Ramos (cell line): Measurements from ENCODE around the gene NACC2.

Source experiments
- in situ Hi-C: fragments of 300-500 bp; cut with MboI; formaldehyde crosslinking; loops from one replicate; pipeline ENCODE4 v1.14.3; 2022; ENCODE audit warnings: low sequenced_read_pairs; ENCODE audit not compliant: unreplicated experiment

NACC2 gene, protein sequence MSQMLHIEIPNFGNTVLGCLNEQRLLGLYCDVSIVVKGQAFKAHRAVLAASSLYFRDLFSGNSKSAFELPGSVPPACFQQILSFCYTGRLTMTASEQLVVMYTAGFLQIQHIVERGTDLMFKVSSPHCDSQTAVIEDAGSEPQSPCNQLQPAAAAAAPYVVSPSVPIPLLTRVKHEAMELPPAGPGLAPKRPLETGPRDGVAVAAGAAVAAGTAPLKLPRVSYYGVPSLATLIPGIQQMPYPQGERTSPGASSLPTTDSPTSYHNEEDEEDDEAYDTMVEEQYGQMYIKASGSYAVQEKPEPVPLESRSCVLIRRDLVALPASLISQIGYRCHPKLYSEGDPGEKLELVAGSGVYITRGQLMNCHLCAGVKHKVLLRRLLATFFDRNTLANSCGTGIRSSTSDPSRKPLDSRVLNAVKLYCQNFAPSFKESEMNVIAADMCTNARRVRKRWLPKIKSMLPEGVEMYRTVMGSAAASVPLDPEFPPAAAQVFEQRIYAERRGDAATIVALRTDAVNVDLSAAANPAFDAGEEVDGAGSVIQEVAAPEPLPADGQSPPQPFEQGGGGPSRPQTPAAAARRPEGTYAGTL

DNA sequence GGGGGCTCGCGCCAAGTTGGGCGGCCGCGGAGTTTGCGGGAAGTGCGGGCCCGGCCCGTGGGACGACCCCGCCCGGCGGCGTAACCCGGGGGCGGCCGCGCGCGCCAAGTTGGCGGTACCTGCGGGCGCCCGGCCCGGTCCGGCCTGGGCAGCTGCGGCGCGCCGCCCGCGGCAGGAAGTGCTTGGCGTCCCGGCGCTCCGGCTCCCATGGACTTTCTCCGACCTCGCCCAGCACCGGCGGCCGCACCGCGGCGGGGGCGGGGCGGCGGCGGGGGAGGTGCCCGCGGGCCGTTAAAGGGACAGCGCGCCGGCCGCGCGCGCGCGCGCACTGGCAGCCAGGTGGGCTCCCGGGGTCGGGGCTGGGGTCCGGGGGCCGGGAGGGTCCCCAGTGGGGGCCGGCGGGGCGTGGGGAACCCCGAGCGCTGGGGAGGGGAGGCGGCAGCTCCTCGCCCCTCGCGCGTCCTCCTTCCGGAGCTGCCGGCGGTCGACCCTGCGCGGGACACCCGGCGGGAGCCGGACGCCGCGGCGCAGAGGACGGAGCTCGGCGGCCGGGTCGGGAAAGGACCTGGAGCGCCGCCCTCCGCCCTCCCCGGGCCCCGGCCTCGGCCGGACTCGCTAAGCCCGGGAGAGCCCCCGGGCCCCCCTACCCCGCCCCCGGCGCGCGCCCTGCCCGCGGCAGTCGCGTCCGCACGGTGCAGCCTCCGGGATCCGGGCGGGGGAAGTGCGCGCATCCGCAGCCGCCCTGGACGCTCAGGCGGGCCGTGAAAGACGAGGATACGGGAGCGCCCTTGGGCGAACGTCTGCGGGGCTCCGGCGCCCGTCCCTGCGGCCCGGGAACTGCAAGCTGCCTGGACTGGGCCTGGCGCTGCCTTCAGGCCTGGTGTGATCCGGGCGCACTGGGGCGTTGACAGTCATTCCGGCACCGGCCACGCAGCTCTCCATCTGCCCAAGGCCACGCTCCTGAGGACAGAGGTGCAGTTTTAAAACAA, at the start of gene NACC2:
Gene NACC2 (minus strand): TSS at position 220 of the 989 bp plus-strand sequence. CDS start 44,768 bp downstream, outside the sequence.
- in situ Hi-C loops: no loop called here

DNA sequence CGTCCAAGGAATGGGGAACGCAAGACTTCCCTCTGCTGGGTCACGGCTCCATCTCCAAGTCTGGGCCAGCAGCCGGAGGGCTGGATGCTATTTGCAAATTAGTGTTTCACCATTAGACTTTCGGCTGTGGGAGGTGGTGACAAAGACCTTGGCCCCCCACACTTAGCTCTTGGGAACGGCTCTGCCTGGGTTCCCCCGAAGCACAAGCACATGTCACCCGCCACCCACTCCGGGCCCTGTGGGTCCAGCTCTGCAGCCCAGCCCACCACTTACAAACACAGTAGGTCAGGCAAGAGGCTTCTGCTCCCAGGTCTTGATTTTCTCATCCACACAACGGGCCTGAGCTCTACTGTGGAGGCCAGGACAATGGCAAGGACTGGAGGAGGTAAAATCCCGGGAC, 49.4 kb upstream of the NACC2 start:
- in situ Hi-C loops: no loop called here

DNA sequence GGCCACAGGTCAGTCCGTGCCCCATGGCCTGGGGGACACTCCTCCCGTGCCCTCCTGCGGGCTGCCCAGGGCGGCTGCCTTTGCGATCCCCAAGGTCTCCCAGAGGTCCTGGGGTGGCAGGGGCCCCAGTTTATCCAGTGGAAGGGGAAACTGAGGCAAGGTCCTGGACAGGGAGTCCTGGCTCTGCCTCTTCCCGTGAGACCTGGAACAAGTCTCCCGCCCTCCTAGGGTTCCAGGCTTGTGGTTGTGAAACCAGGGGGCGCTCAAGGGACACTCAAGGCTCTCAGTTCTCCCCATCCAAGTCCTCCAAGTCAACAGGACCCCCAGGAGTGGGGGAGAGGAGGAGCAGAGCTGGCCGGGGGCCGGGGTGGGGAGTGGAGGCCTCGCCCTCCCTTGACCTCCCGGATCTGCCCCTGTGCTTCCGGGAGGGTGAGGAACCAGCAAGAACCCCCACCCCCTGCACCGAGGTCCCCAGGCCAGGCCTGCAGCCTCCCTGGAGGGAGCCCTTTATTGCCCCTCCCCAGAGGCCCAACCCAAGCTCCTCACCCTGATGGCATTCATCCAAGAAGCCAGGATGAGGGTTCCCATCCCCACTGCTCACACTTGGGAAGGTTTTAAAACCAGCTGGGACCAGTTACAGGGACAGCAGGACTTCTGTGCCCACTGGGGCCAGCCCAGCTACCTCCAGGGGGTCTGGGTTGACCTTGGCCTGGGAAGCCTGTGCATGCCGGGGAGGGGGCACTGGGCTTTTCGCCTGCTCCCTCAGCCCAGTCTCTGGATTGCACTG, 48.3 kb upstream of the NACC2 start:
- in situ Hi-C loops: no loop called here

DNA sequence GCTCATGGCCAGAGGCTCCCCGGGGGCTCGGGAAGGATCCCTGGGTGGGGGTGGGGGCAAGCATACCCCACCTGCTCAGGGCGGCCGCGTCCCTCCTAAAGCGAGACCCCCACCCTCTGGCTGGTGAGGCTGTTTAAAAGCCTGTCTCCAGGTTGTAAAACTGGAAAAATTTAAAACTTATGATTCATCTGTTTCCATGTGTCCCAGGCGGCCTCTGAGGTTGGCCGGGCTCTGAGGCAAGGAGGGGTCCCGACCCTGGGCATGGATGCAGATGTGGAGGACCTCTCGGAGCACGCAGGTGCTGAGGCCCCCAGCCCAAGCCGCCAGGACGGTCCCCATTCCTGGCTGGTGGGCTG, 47.7 kb upstream of the NACC2 start:
- in situ Hi-C loops: no loop called here

DNA sequence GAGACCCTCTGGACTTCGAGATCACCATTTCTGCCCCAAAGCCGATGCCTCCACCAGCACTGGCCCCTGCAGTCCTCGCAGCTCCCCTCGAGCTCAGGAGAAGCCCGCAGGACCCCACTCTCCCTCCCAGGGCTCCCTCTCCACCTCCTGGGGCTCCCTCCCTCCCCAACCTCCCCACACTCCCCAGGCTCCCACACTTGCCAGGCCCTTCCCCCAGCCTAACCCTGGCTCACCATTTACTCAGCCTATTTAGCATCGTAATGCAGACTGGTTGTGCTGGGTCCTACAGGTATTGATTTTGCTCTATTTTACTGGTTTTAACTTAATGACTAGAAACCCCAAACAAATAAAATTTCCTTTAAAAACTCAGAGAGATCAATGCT, 47.3 kb upstream of the NACC2 start:
- in situ Hi-C loops: no loop called here

DNA sequence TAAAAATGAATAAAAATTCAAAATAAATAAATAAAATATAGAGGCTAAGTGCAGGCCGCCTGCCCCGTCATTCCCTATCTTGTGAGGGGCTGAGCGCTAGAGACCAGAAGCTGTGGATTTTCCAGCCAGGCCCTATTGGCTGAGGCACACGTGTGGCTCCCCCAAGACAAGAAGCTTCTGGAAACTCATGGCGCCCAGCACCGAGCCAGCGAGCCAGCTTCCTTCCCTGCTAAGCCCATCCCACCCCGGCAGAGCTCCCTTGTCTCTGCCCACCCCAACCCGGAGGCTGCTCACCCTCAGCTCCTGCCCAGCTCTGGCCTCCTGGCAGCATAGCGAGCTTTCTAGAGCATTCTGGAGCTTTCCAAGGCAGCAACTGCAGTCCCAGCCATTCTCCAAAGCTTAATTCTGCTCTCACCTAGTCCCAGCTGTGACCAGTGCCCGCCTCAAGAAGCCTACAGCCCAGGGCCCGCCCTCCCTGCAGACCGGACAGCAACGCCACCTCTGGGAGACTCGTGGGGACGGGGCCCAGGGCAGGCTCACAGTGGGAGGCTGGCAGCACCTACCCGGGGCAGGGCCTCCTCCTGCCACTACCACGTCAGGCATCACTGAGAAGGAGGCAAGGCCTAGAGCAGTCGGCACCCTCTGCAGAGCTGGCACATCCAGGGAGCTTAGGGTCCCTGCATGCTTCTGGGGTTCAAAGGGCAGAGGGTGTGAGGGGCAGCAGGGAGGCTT, 46.8 kb upstream of the NACC2 start:
- in situ Hi-C loops: no loop called here

DNA sequence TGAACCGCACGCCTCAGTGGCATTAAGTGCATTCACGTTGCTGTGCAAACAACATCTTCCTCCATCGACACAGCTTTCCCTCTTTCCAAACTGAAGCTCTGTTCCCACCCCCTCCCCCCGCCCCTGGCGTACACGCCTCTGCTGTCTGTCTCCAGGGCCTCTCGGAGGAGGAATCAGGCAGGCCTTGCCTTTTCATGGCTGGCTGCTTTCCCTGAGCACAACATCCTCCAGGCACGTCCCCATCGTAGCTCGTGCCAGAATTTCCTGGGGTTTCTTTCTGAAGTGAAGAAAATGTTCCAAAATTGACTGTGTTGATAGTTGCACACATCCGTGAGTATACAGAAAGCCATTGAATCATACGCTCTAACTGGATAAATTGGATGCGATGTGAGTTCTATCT, 45.9 kb upstream of the NACC2 start:
- in situ Hi-C loops: no loop called here

DNA sequence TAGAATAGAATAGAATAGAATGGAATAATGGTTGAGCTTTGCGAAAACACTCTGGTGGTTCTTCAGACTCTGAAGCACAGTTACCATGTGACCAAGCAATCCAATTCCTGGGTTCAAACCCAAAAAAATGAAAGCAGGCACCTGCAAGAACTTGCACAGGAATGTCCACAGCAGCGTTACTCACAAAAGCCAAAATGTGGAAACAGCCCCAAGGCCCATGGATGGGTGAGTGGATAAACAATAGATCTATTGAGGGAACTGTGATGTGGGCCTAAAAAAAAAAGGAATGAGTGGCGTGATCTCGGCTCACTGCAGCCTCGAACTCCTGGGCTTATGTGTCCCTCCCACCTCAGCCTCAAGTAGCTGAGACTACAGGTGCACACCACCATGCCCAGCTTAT, 45.0 kb upstream of the NACC2 start:
- in situ Hi-C loops: no loop called here

DNA sequence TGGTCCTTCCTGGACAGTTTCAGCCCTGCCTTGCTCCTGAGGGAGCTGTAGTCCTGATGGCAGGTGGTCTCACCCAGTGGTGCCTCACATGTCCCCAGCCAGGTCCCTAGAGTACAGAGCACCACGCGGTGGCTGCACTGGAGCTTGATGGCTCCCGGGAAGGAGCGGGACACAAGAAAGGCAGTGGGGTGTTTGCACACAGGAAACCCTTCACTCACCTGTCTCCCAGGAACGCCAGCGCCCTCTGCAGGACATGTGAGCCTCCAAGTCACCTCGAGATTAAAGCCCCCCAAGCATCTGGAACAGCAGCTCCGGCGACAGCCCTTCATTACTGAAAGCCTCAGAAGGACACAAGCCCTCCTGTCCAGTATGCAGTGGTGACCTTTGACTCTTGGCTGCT, 43.5 kb upstream of the NACC2 start:
- in situ Hi-C loops: no loop called here

DNA sequence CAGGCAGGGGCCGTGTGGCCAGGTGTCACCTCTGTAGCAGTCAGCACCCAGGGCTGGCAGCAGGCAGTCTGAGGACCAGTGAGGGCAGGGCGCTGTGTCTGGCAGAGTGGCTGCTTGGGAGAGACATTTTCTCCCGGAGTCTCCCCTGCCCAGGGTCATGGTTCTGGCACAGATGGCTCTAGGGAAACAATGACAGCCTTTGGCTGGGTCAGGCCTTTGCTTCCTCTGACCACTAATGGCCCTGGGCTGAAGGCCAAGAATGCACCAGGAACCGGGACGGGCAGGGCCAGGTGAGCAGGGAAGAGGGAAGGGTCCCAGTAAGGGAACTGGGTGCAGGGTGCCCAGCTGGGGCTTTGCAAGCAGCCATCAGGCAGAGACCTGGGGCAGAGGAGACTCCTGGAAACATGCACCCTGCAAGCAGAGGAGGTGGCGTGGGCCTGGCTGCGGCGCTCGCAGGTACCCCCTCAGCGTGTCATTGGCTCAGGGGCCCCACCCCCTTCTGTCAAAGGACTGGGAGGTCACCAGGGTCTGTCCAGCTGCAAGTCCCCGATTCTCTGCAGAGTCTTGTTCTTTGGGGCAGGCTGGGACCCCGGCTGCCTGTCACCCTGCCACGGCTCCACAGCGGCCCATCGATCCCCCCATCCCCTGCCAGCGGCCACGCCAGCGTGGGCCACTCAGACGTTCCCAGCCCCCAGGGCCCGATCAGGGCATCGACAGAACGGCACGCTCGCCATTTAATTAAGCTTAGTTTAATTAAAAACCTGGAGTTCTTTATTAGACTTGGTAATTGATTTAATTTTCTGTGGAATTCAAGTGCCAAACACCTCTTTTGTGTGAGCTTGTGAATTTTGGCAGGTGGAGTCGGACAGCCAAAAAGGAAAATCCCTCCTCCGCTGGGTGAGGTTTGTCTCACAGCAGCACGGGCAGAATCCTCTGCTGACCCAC, 42.5 kb upstream of the NACC2 start:
- in situ Hi-C loops: no loop called here

DNA sequence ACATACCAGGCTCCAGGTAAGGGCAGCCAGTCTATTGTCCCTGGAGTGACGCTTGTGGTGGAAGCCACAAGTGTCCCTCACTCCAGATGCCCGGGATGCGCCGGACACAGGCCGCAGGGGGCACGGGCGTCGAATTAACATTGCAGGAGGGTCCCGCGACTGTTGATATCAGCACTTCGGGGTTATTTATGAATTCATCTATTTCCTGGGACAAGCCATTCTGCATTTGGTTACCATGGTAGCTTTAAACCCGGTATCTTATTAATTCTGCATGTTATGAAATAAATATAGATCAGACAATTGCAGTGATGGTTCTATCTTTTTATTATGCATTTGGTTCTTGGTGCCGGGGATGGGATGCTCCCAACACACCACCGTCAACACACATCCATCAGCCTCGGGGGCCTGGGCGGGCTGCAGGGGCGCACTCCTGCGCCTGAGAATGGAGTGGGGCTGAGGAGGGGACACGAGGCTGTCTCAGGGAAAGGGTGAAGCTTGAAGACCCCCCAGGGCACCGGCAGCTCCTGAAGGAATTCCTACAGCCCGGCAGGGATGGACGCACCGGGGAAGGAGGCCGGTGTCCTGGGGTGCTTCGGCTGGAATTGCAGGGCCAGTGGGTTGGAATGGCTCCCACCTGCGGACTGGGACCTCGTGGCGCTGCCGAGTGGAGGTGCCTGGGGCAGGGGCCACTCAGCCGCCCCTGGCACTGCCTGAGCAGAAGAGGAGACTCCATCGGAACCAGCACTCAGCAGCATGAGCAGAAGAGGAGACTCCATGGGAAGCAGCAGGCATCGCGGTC, 41.2 kb upstream of the NACC2 start:
- in situ Hi-C loops: no loop called here

DNA sequence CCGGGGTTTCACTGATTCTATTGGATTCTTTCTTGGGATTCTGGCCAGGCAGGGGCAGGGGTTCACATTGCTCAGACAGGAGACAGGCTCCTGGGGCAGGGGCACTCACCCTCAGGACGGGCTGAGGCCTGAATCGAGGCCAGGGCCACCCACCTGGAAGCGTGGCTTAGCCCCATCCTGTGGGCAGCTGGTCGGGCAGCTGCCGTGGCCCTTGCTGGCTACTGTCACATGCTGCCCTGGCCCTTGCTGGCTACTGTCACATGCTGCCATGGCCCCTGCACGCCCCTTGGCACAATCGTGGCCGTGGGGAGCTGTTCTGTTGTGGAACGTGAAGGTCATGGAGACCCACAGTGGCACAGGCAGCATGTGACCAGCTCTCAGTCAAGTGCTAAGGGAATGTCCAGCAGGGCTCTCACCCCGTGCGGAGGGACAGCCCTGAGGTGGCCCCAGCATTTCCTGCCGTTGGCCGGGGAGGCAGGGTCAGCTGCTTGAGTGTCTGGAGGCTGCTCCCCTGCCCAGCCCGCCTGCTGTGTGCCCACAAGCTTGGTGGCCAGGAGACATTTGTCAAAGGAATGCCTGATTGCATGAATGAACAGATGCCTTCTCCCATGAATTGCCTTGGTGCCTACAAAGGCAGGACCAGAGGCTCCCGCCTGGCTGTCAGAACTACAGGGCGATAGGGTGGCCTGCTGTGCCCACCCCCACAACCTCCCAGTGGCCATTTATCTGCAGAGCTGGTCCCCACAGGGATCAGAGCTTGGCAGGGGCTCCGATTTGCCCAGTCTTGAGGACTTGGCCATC, 40.4 kb upstream of the NACC2 start:
- in situ Hi-C loops: no loop called here

DNA sequence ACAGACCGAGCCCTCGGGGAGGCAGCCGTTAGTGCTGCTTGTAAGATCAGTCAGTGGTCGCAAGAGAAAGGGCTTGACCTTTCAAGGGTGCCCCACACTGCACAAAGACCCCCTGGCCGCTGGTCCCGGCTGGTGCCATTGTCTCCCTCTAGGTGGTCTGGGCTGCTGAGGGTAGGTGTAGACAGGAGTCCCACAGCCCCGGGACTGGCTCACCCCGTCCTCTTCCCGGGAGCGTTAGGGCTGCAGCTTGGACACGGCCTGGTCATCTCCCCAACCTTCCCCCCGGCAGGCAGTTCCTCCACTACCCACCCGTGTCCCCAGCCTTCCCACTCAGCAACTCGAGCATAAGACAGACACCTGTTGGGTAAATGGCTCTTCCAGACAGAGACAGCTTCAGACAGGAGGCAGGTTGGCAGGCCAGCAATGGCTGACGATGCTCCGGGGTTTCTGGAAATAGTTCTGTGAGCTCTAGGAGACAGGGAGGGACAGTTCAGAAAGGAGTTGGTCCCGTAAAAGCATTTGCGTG, 38.9 kb upstream of the NACC2 start:
- in situ Hi-C loops: no loop called here

DNA sequence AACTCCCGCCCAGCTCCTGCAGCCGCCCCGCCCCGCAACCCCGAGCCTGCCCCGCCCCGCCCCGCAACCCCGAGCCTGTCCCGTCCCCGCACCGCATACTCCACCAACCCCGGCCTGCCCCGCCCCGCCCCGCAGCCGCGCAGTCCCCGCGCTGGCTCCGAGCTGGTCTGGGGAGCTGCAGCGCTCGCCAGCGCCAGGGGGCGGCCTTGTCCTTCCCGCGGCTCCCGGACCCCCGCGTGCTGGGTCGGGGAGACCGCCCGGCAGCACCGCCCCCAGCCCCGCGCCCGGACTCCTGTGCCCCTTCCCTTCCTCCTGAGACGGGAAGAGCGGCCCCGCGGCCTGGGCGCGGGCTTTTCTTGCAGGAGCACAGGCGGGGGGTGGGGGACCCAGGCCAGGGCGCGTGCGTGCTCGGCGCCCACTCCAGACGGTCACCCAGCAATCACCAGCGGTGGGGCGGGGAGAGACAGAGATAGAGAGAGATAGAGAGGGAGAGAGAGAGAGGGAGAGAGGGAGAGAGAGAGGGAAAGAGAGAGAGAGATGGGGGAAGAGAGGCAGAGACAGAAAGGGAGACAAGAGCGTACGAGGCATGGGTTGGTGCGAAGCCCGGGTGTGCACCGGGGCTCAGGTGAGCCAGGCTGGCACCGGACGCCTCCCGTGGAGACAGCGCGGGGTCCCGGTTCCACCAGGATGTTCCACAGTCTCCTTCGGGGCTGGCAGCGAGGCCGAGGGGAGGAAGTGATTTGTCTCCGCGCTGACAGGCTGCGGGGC, 38.3 kb upstream of the NACC2 start:
- in situ Hi-C loops: no loop called here

DNA sequence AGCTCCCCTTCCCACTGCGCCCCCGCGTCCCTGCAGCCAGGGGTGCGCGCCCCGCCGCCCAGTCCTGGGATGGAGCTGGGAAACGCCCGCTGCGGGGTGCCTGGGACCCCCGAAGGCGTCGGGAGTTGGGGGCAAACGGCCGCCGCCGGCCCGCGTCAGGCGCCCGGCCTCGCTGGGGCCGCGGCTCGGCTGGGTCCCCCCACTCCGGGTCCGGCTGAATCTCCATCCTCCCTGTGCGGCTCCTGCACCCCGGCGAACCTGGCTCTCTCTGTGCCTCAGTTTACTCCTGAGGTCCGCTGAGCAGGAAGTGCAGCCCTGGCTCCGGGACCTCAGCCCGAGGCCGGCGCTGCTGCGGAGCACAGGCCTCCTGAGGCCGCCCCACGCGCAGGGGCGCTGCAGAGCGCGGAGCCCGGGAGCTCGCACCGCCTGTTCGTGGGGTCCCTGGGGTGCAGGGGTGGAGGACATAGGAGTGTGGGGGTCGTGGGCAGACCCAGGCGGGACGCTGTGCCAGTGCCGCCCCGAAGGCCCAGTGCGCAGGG, 37.5 kb upstream of the NACC2 start:
- in situ Hi-C loops: no loop called here
